SK-N-SH (cell line): ENCODE data around the gene THUMPD2.

ENCODE experiments used
- CHD2 ChIP-seq: fragments of 150-350 bp; IDR thresholded peaks from 2 replicates; pipeline ENCODE4 v1.6.1; 2018; ENCODE audit warnings: low read length; ENCODE audit not compliant: partially characterized antibody
- CTCF ChIP-seq: fragments of 200-600 bp; sonication (generic); IDR thresholded peaks from 2 replicates; pipeline ENCODE4 v1.6.1; 2017; ENCODE audit warnings: antibody characterized with exemption, mild to moderate bottlenecking, moderate library complexity
- FOXJ3 ChIP-seq: sonication (generic); formaldehyde crosslinking; IDR thresholded peaks from 2 replicates; pipeline ENCODE4 v1.5.1; 2020; ENCODE audit warnings: mild to moderate bottlenecking, missing genetic modification reagents
- NFIC ChIP-seq: IDR thresholded peaks from 2 replicates; pipeline ENCODE4 v1.4.0; 2012; ENCODE audit warnings: borderline replicate concordance
- PBX3 ChIP-seq: IDR thresholded peaks from 2 replicates; pipeline ENCODE4; 2012
- POLR2AphosphoS5 ChIP-seq: IDR thresholded peaks from 2 replicates; pipeline ENCODE4 v1.6.1; 2012; ENCODE audit warnings: low read depth, low read length
- RAD21 ChIP-seq: IDR thresholded peaks from 2 replicates; pipeline ENCODE4 v1.6.1; 2012; ENCODE audit warnings: mild to moderate bottlenecking, low read length
- TAF1 ChIP-seq: IDR thresholded peaks from 2 replicates; pipeline ENCODE4 v1.6.1; 2012; ENCODE audit warnings: low read depth, mild to moderate bottlenecking, low read length, moderate library complexity, borderline replicate concordance

GRCh38 chr2:39701137-39701536 is 77.9 kb downstream of the THUMPD2 start:
- TF ChIP-seq FOXJ3 (CRISPR knock-in tag): no peak
- TF ChIP-seq TAF1: no peak
- no peak for TF ChIP-seq CTCF
- TF ChIP-seq PBX3: no peak
- TF ChIP-seq CHD2: no peak
- TF ChIP-seq NFIC: no peak
- no peak for TF ChIP-seq POLR2AphosphoS5
- no peak for TF ChIP-seq RAD21
